ENCODE results near the gene CHI3L2. TPM values are rescaled to one million over a fixed set of nuclear protein-coding genes. Genes with fewer than 3 reads are reported as not detected.

Gene CHI3L2
- total RNA-seq, 1 donor from 2014 or later = 3.3 TPM

- no peak for DNase-seq (ENCODE audit: low spot score)
- intact Hi-C loops (cut with DNase I) = no loop called here
These were observed 10.2 kb upstream of the CHI3L2 start for GRCh38 chr1:111217183-111217910.

GRCh38 chr1:111218701-111219556, 8.6 kb upstream of the CHI3L2 start:
- intact Hi-C loops (cut with DNase I) = no loop called here
- no peak for ATAC-seq

More at GRCh38 chr1:111217183-111217910, 10.2 kb upstream of the CHI3L2 start:
- no peak for ATAC-seq

GRCh38 chr1:111219557-111220286, 7.8 kb upstream of the CHI3L2 start:
- intact Hi-C loops (cut with DNase I) = loop anchor here (5.0 kb wide), 1 partner anchor 183 kb away; no protein-coding TSS in a partner anchor

More at GRCh38 chr1:111218701-111219556, 8.6 kb upstream of the CHI3L2 start:
- no peak for DNase-seq (ENCODE audit: low spot score)

GRCh38 chr1:111220302-111220890, 7.1 kb upstream of the CHI3L2 start:
- intact Hi-C loops (cut with DNase I) = loop anchor here (5.0 kb wide), 1 partner anchor 182 kb away; no protein-coding TSS in a partner anchor

More at GRCh38 chr1:111219557-111220286, 7.8 kb upstream of the CHI3L2 start:
- DNase-seq (ENCODE audit: low spot score) (no peak), ATAC-seq (no peak)

GRCh38 chr1:111221276-111221632, 6.3 kb upstream of the CHI3L2 start:
- ATAC-seq (no peak), DNase-seq (ENCODE audit: low spot score) (no peak)
- intact Hi-C loops (cut with DNase I) = loop anchor here (5.0 kb wide), 1 partner anchor 181 kb away; no protein-coding TSS in a partner anchor

More at GRCh38 chr1:111220302-111220890, 7.1 kb upstream of the CHI3L2 start:
- DNase-seq (ENCODE audit: low spot score) = no peak
- no peak for ATAC-seq

GRCh38 chr1:111221633-111222291, 5.8 kb upstream of the CHI3L2 start:
- DNase-seq (ENCODE audit: low spot score) = no peak
- no peak for ATAC-seq
- intact Hi-C loops (cut with DNase I) = loop anchor here (5.0 kb wide), 1 partner anchor 181 kb away; no protein-coding TSS in a partner anchor

GRCh38 chr1:111222308-111223125, 5.0 kb upstream of the CHI3L2 start:
- intact Hi-C loops (cut with DNase I) = loop anchor here (5.0 kb wide), 1 partner anchor 180 kb away; no protein-coding TSS in a partner anchor
- ATAC-seq (peak; percentile 84), DNase-seq (ENCODE audit: low spot score) (peak; percentile 79)

- ATAC-seq (no peak), DNase-seq (ENCODE audit: low spot score) (no peak)
- intact Hi-C loops (cut with DNase I) = loop anchor here (5.0 kb wide), 1 partner anchor 179 kb away; no protein-coding TSS in a partner anchor
These were observed 4.3 kb upstream of the CHI3L2 start for GRCh38 chr1:111223126-111223685.

GRCh38 chr1:111225091-111225490, 2.4 kb upstream of the CHI3L2 start:
- no peak for ATAC-seq
- intact Hi-C loops (cut with DNase I) = no loop called here

GRCh38 chr1:111225717-111226400, 1.7 kb upstream of the CHI3L2 start:
- intact Hi-C loops (cut with DNase I) = no loop called here

More at GRCh38 chr1:111225091-111225490, 2.4 kb upstream of the CHI3L2 start:
- DNase-seq (ENCODE audit: low spot score) = no peak

GRCh38 chr1:111227851-111228747, 586 bp downstream of the CHI3L2 start:
- peak; percentile 76 for DNase-seq (ENCODE audit: low spot score)
- intact Hi-C loops (cut with DNase I) = no loop called here
- ATAC-seq = peak; percentile 98

More at GRCh38 chr1:111225717-111226400, 1.7 kb upstream of the CHI3L2 start:
- ATAC-seq (no peak), DNase-seq (ENCODE audit: low spot score) (no peak)

GRCh38 chr1:111228748-111229126, 1.2 kb downstream of the CHI3L2 start:
- DNase-seq (ENCODE audit: low spot score) (no peak), ATAC-seq (no peak)
- intact Hi-C loops (cut with DNase I) = no loop called here

GRCh38 chr1:111232134-111232533, 4.6 kb downstream of the CHI3L2 start:
- no peak for DNase-seq (ENCODE audit: low spot score)
- intact Hi-C loops (cut with DNase I) = no loop called here
- ATAC-seq = no peak

- intact Hi-C loops (cut with DNase I) = no loop called here
- ATAC-seq (peak; percentile 64), DNase-seq (ENCODE audit: low spot score) (no peak)
These were observed 6.7 kb downstream of the CHI3L2 start for GRCh38 chr1:111234258-111234657.

- DNase-seq (ENCODE audit: low spot score) (no peak), ATAC-seq (no peak)
- intact Hi-C loops (cut with DNase I) = no loop called here
These were observed 7.4 kb downstream of the CHI3L2 start for GRCh38 chr1:111234866-111235265.

All from sciatic nerve (tissue), 2 donors.